BLaER1 (cell line): ENCODE measurements around the gene KIN.

ENCODE experiments used
- H3K27ac ChIP-seq: shearing (Covaris generic); formaldehyde crosslinking; 2 replicates; pipeline ENCODE4 v1.8.1; 2022
- H3K27me3 ChIP-seq: shearing (Covaris generic); formaldehyde crosslinking; 2 replicates; pipeline ENCODE4 v1.8.1; 2022
- H3K36me3 ChIP-seq: shearing (Covaris generic); formaldehyde crosslinking; 2 replicates; pipeline ENCODE4 v1.8.1; 2022
- H3K4me1 ChIP-seq: shearing (Covaris generic); formaldehyde crosslinking; 2 replicates; pipeline ENCODE4 v1.8.1; 2022
- H3K4me2 ChIP-seq: shearing (Covaris generic); formaldehyde crosslinking; 2 replicates; pipeline ENCODE4 v1.8.1; 2022
- H3K4me3 ChIP-seq: shearing (Covaris generic); formaldehyde crosslinking; 2 replicates; pipeline ENCODE4 v1.8.1; 2022
- H3K9ac ChIP-seq: shearing (Covaris generic); formaldehyde crosslinking; 2 replicates; pipeline ENCODE4 v1.8.1; 2022
- H3K9me3 ChIP-seq: shearing (Covaris generic); formaldehyde crosslinking; 2 replicates; pipeline ENCODE4 v1.8.1; 2022
- H4K20me1 ChIP-seq: shearing (Covaris generic); formaldehyde crosslinking; 2 replicates; pipeline ENCODE4 v1.8.1; 2022
- Cebpa-rat ChIP-seq: shearing (Covaris generic); IDR thresholded peaks from 2 replicates; pipeline ENCODE4 v1.8.1; 2022

KIN gene

GRCh38 chr10:7708832-7709231 is 79.0 kb downstream of the KIN start:
- H3K4me3 ChIP-seq, result no peak overlapping the region
- no peak for TF ChIP-seq Cebpa-rat
- no peak overlapping the region for H3K9ac ChIP-seq
- no peaks in the 10 kb centered on the region for H3K27me3 ChIP-seq
- H3K36me3 ChIP-seq, result no peaks in the 10 kb centered on the region
- no peaks in the 10 kb centered on the region for H4K20me1 ChIP-seq
- no peaks in the 10 kb centered on the region for H3K4me1 ChIP-seq
- H3K27ac ChIP-seq, result no peak overlapping the region
- H3K9me3 ChIP-seq, result no peaks in the 10 kb centered on the region
- H3K4me2 ChIP-seq, result no peak overlapping the region

GRCh38 chr10:7707858-7708622 is 79.8 kb downstream of the KIN start:
- no peak overlapping the region for H3K27ac ChIP-seq
- no peak for TF ChIP-seq Cebpa-rat
- H3K36me3 ChIP-seq, result no peaks in the 10 kb centered on the region
- no peaks in the 10 kb centered on the region for H3K27me3 ChIP-seq
- no peaks in the 10 kb centered on the region for H3K9me3 ChIP-seq
- no peak overlapping the region for H3K9ac ChIP-seq
- H3K4me2 ChIP-seq, result no peak overlapping the region
- H4K20me1 ChIP-seq, result no peaks in the 10 kb centered on the region
- H3K4me3 ChIP-seq, result no peak overlapping the region
- no peaks in the 10 kb centered on the region for H3K4me1 ChIP-seq

DNA sequence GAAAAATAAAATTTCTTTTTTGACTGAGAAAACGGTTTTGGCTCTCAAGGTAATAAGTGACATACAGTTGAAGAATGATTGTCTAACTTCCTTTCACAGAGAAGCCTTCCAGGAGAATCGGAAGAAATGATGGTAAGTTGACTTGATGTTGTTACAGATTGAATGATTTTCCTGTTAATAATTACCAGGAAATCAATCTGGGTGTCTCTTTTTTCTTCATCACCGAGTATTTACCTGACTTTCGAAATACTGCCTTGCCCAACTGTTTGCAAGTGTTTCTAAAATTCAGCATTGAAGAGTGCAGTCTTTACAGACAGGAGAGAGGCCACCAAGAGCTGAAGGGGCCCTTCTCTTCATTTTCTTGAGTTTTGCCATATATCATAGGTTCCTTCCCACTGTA is 80.7 kb downstream of the KIN start:
- H3K36me3 ChIP-seq, result no peaks in the 10 kb centered on the region
- no peaks in the 10 kb centered on the region for H4K20me1 ChIP-seq
- H3K9me3 ChIP-seq, result no peaks in the 10 kb centered on the region
- no peak overlapping the region for H3K4me2 ChIP-seq
- H3K9ac ChIP-seq, result no peak overlapping the region
- no peak overlapping the region for H3K4me3 ChIP-seq
- TF ChIP-seq Cebpa-rat, result no peak
- H3K4me1 ChIP-seq, result no peaks in the 10 kb centered on the region
- H3K27me3 ChIP-seq, result no peaks in the 10 kb centered on the region
- no peak overlapping the region for H3K27ac ChIP-seq

- Histone ChIP-seq H3K9ac (no peak overlapping the region), H3K27me3 (no peaks in the 10 kb centered on the region), H3K4me2 (no peak overlapping the region), H3K36me3 (no peaks in the 10 kb centered on the region), H3K4me3 (no peak overlapping the region), H3K27ac (no peak overlapping the region), H3K9me3 (no peaks in the 10 kb centered on the region), H3K4me1 (no peaks in the 10 kb centered on the region), H4K20me1 (no peaks in the 10 kb centered on the region)
- TF ChIP-seq Cebpa-rat, result no peak
Measured at GRCh38 chr10:7706534-7707073, 81.2 kb downstream of the KIN start.

- no peak for TF ChIP-seq Cebpa-rat
- Histone ChIP-seq H4K20me1 (no peaks in the 10 kb centered on the region), H3K36me3 (no peaks in the 10 kb centered on the region), H3K4me3 (no peak overlapping the region), H3K4me1 (no peaks in the 10 kb centered on the region), H3K9ac (no peak overlapping the region), H3K4me2 (no peak overlapping the region), H3K9me3 (no peaks in the 10 kb centered on the region), H3K27me3 (no peaks in the 10 kb centered on the region), H3K27ac (no peak overlapping the region)
Measured at GRCh38 chr10:7705341-7705740, 82.5 kb downstream of the KIN start.

GRCh38 chr10:7704071-7705016 is 83.4 kb downstream of the KIN start:
- Histone ChIP-seq H4K20me1 (no peaks in the 10 kb centered on the region), H3K27me3 (no peaks in the 10 kb centered on the region), H3K27ac (no peak overlapping the region), H3K36me3 (no peaks in the 10 kb centered on the region), H3K4me2 (no peak overlapping the region), H3K4me3 (no peak overlapping the region), H3K9ac (no peak overlapping the region), H3K4me1 (no peaks in the 10 kb centered on the region), H3K9me3 (no peaks in the 10 kb centered on the region)
- no peak for TF ChIP-seq Cebpa-rat

DNA sequence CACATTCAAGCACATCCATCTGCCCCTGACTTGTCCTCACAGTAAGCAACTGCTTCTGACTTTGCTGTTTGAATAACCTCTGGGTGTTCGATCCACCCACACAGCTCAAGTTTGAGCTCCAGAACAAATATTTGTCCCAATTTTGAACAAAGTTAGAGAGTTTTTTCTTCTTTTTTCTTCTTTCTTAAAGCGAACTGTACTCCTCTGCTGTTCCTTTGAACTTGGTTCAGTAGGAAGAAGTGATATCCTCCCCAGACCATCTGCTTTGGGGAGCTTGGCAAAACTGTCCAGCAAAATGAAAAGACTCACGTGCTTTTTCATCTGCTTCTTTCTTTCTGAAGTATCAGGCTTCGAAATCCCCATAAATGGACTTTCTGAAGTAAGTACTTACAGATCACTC is 84.7 kb downstream of the KIN start, which contains the start of gene ITIH2:
TSS of gene ITIH2 (plus strand) at position 177 of the 400 bp plus-strand sequence. CDS start at position 296, 119 bp downstream.
- no peak for TF ChIP-seq Cebpa-rat
- Histone ChIP-seq H3K36me3 (no peaks in the 10 kb centered on the region), H3K27ac (no peak within 1 kb of the TSS), H3K4me1 (no peaks in the 10 kb centered on the region), H3K9me3 (no peaks in the 10 kb centered on the region), H3K27me3 (no peaks in the 10 kb centered on the region), H3K4me2 (no peak within 1 kb of the TSS), H3K4me3 (no peak within 1 kb of the TSS), H3K9ac (no peak within 1 kb of the TSS), H4K20me1 (no peaks in the 10 kb centered on the region)

- Histone ChIP-seq H3K4me1 (no peaks in the 10 kb centered on the region), H3K27ac (no peak overlapping the region), H3K36me3 (no peaks in the 10 kb centered on the region), H3K9me3 (no peaks in the 10 kb centered on the region), H3K27me3 (no peaks in the 10 kb centered on the region), H3K4me2 (no peak overlapping the region), H3K4me3 (no peak overlapping the region), H4K20me1 (no peaks in the 10 kb centered on the region), H3K9ac (no peak overlapping the region)
- no peak for TF ChIP-seq Cebpa-rat
Measured at GRCh38 chr10:7702288-7702812, 85.4 kb downstream of the KIN start.

- H3K27ac ChIP-seq, result no peak overlapping the region
- no peak for TF ChIP-seq Cebpa-rat
Measured at GRCh38 chr10:7701158-7701742, 86.5 kb downstream of the KIN start.

More at GRCh38 chr10:7701158-7701742, 86.5 kb downstream of the KIN start:
- no peak overlapping the region for H3K9ac ChIP-seq
- H3K4me1 ChIP-seq, result no peaks in the 10 kb centered on the region
- H3K36me3 ChIP-seq, result no peaks in the 10 kb centered on the region
- no peaks in the 10 kb centered on the region for H3K9me3 ChIP-seq
- no peaks in the 10 kb centered on the region for H3K27me3 ChIP-seq
- H4K20me1 ChIP-seq, result no peaks in the 10 kb centered on the region
- no peak overlapping the region for H3K4me3 ChIP-seq
- H3K4me2 ChIP-seq, result no peak overlapping the region
